Skeletal muscle cell (primary cell): ENCODE results near the gene SLC1A3.

Source experiments
- DNase-seq: peaks from one replicate; pipeline ENCODE4 v3.0.0-alpha.2; 2010; ENCODE audit warnings: low read depth
- H3K4me3 ChIP-seq: 2 replicates; pipeline ENCODE4 v1.5.1; 2011; ENCODE audit warnings: low read depth, mild to moderate bottlenecking, control low read depth, low read length, moderate library complexity

The SLC1A3 gene

GRCh38 chr5:36675282-36675681, 68.9 kb downstream of the SLC1A3 start:
- H3K4me3 ChIP-seq = no peak overlapping the region
- DNase-seq = no peak

- no peak overlapping the region for H3K4me3 ChIP-seq
- DNase-seq = no peak
Measured at GRCh38 chr5:36679221-36679989, 73.0 kb downstream of the SLC1A3 start.

GRCh38 chr5:36680066-36680465, 73.7 kb downstream of the SLC1A3 start:
- no peak for DNase-seq

GRCh38 chr5:36681711-36682110, 75.3 kb downstream of the SLC1A3 start:
- no peak for DNase-seq
- no peak overlapping the region for H3K4me3 ChIP-seq

More at GRCh38 chr5:36680066-36680465, 73.7 kb downstream of the SLC1A3 start:
- H3K4me3 ChIP-seq = no peak overlapping the region

GRCh38 chr5:36682499-36682898, 76.1 kb downstream of the SLC1A3 start:
- DNase-seq = no peak
- no peak overlapping the region for H3K4me3 ChIP-seq

- DNase-seq = peak; percentile 76
- no peak overlapping the region for H3K4me3 ChIP-seq
Measured at GRCh38 chr5:36683821-36684434, 77.5 kb downstream of the SLC1A3 start.

GRCh38 chr5:36685631-36686288, 79.4 kb downstream of the SLC1A3 start:
- no peak for DNase-seq
- no peak overlapping the region for H3K4me3 ChIP-seq

- H3K4me3 ChIP-seq = no peak overlapping the region
- DNase-seq = no peak
Measured at GRCh38 chr5:36686881-36687280, 80.5 kb downstream of the SLC1A3 start.

- DNase-seq = no peak
- no peak overlapping the region for H3K4me3 ChIP-seq
Measured at GRCh38 chr5:36688722-36689121, 82.3 kb downstream of the SLC1A3 start.

GRCh38 chr5:36689225-36689624, 82.8 kb downstream of the SLC1A3 start:
- no peak for DNase-seq
- H3K4me3 ChIP-seq = no peak overlapping the region

- no peak for DNase-seq
Measured at GRCh38 chr5:36690041-36690961, 83.9 kb downstream of the SLC1A3 start.

GRCh38 chr5:36691226-36691625, 84.8 kb downstream of the SLC1A3 start:
- no peak for DNase-seq
- H3K4me3 ChIP-seq = no peak overlapping the region

More at GRCh38 chr5:36690041-36690961, 83.9 kb downstream of the SLC1A3 start:
- H3K4me3 ChIP-seq = peak overlapping the region; percentile 50

- H3K4me3 ChIP-seq = no peak overlapping the region
- DNase-seq = no peak
Measured at GRCh38 chr5:36691696-36692371, 85.4 kb downstream of the SLC1A3 start.

- peak overlapping the region; percentile 15 for H3K4me3 ChIP-seq
- no peak for DNase-seq
Measured at GRCh38 chr5:36692791-36693763, 86.7 kb downstream of the SLC1A3 start.

GRCh38 chr5:36694351-36694750, 87.9 kb downstream of the SLC1A3 start:
- DNase-seq = no peak
- no peak overlapping the region for H3K4me3 ChIP-seq

GRCh38 chr5:36696059-36696673, 89.8 kb downstream of the SLC1A3 start:
- no peak overlapping the region for H3K4me3 ChIP-seq
- DNase-seq = no peak

- no peak for DNase-seq
- H3K4me3 ChIP-seq = no peak overlapping the region
Measured at GRCh38 chr5:36698031-36698430, 91.6 kb downstream of the SLC1A3 start.
